ENCODE data around the gene ASIC2.
"Not testable (repeated sequence)": the region's sequence is repeated elsewhere in the genome, so short reads cannot be mapped to it uniquely, and the experiment has no call there.

- not testable (repeated sequence) for TF ChIP-seq CTCF, POLR2A (IDR thresholded peaks at IDR 0.05)
These were observed 311.5 kb downstream of the ASIC2 start for GRCh38 chr17:32981611-32982010.
